NCI-H2029 (cell line): ENCODE measurements around the gene SFMBT1.

ENCODE experiments used
- DNase-seq: peaks from one replicate; lab custom pipeline; 2025; lab: John Stamatoyannopoulos, UW

The SFMBT1 gene

GRCh38 chr3:52882377-52882776 lies 163.5 kb downstream of the SFMBT1 start:
- no peak for DNase-seq

DNA sequence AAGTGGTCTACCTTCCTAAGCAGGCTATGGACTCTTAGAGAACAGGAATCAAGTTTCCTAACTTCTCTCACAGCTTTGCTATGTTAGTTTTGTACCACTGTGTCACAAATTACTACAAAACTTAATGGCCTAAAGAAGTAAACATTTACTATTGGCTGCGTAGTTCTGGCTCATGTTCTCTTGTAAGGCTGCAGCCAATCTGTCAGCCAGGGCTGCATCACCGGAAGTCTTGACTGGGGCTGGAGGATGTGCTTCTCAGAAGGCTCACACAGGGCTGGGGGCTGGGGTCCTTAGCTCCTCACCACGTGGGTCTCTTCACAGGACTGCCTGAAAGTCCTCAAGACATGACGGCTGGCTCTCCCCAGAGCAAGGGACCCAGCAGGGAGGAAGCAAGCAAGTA lies 164.0 kb downstream of the SFMBT1 start:
- no peak for DNase-seq

DNA sequence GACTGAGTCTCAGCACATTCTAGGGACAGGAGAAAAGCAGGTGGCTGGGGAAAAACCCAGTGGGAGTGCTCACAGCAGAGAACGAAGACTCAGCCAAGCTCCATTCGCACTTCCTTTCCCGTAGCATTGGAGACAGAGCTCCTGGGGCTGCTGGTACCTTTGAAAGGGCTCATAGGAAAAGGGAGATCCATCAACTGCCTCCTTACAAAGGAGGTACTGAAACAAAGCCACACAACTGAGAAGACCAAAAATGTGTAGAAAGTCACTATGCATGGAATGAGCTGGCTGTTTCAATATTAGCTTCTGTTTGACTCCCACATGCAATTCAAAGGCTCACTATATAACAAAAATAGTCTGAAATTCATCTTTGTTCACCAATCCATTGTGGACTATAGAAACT lies 165.4 kb downstream of the SFMBT1 start:
- DNase-seq = no peak

DNA sequence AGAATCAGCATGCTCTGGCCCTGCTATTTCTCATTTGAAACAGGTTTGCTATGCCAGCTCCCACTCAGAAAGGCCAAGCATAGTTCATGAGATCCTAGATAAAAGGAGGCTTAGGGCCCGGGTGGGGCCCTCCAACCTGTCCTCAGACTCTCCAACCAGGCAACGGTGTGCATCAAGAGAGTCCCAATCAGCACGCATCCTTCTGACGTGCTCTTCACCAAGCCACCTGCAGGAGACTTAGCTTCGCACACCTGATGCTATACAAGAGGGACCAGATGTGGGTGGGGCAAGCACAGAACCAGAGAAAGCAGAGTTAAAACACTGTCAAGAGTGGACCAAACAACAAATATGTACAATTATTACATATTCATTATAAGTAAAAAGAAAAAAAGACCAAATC lies 165.8 kb downstream of the SFMBT1 start:
- DNase-seq = no peak

- no peak for DNase-seq
These were observed 166.3 kb downstream of the SFMBT1 start for GRCh38 chr3:52879581-52879980.

- no peak for DNase-seq
These were observed 166.8 kb downstream of the SFMBT1 start for GRCh38 chr3:52879090-52879489.

- no peak for DNase-seq
These were observed 168.8 kb downstream of the SFMBT1 start for GRCh38 chr3:52877085-52877484.

DNA sequence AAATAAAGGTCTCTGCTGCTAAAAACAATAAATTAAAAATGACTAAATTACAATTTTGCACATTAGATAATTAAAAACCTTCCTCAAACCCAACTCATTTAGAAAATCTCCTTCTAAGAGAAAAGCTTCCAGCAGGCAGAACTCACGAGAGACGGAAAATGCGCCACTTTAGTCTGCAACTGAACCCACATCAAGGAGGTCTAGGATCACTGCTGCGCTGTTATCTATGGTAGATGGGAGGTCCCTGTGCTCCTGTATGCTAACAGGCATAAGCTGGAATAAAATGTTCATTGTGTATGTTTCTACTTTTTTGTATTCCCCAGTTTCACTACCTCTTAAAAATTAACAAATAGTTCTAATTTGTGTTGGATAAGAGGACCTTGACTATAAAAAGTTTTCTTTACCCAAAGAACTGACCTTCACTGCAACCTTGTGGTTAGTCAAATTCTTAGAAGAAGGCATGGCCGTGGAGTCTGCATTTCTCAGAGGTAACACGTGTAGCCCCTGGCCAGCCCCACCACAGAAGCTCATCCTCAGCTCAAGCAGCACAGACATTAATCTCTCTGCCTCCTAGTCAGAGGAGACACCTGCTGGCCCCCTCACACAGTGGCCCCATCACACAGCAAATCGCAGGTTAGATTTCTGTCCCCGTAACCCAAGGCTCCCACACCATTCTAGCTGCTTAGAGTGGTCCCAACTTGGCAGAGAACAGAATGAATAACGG lies 170.8 kb downstream of the SFMBT1 start:
- DNase-seq = no peak

DNA sequence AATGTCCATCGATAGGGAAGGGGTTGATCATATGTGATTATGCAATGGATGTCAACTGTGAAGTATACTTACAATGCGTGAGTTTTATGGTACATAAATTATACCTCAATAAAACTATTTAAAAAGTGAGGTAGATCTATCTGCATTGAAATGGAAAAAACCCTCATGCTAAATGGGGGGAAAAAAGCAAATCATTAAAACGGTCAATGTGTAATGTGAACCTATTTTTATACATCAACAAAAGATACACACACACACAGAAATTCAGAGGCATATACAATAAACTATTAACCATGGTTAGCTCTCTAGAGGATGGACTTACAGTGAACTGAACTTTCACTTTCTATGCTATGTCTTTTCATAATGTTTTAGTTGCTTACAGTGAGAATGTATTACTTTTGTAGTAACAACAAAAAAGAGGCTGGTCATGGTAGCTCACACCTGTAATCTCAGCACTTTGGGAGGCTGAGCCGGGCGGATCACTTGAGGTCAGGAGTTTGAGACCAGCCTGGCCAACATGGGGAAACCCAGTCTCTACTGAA lies 171.6 kb downstream of the SFMBT1 start:
- no peak for DNase-seq

DNA sequence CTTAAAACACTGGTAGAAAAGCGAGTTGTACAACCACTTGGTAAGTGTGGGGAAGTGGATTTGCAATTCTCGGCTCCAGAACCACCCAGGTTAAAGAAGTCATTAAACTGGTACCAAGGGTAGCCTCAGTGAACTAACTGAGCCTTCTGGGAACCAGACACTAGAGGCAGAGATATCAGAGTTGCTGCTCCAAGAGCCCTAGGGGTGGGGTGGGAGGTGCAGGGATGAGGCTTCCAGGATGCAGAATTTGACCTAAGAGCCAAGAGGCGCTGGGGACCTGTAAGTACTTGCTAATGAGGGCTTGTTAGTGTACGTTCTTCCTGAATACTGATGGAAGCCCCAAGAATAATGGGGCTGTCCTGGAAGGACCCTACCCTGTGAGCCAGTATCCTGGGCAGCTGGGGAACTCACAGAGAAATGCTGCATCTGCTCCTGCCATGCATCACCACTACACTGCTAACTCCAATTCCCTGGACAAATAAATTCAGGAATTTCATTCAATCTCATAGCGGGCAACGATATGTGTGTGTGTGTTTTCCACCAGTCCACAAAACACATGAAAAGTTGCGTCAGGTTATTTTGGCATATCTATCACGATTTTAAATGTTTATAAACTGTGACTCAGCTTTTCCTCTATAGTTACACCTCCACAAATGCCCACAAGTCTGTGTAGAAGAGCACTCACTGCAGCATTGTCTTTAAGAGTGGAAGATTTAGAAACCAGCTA lies 172.3 kb downstream of the SFMBT1 start:
- no peak for DNase-seq

DNA sequence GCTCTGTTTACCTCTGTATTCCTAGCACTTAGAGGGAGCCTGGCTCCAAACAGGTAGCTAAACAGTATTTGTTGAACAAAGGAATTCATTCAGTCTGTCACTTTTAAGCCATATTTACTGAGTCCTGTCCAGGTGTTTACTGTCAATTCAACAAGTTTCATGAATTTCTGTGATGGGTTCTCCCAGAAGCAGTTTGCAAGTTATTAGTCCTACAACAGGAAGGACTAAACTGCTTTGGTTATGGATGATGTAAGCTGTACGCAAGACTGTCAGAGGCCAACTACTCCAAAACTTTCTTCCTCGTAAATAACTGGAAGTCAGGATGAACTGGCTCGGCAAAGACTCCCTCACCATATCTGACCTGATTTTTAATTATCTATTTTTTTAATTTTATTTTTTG lies 173.6 kb downstream of the SFMBT1 start:
- DNase-seq = no peak

DNA sequence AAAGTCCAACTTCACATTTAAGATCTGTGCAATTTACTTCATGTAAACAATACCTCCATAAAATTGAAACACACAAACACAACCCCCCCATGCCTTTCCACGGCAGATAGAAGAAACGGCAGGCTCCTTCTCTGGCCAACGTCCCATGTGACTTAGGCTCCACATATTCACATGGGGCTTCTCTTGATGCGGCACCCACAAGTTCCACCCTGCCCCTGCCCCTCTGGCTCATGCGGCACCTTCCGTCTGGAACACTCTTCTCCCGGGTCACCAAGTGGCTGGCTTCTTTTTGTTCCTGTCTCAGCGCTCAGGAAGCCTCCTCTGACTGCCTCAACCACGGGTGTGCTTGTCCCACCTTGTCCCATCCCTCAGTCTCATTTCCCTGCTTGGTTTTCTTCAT lies 174.1 kb downstream of the SFMBT1 start:
- no peak for DNase-seq

GRCh38 chr3:52870471-52870870 lies 175.4 kb downstream of the SFMBT1 start:
- no peak for DNase-seq

DNA sequence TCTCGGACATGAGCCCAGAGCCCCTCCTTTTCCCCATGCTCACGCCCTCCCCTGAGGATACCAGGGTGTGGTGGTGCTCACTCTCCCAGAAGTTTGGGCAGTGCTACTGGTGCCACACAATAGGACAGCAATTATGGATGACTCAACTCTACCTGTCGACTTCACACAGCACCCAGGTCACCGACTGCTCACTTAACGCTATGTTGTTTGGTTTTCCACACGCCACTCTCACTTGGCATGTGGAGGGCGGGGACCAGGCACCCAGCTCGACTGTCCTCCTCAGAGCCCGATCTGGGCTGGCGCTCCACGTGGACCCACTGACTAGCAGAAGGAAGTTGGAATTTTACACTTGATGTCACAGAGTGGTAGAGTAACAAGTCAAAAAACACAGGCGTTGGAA lies 179.4 kb downstream of the SFMBT1 start:
- peak; percentile 39 for DNase-seq

- DNase-seq = no peak
These were observed 179.9 kb downstream of the SFMBT1 start for GRCh38 chr3:52865994-52866393.

- no peak for DNase-seq
These were observed 185.5 kb downstream of the SFMBT1 start for GRCh38 chr3:52860424-52860768.

DNA sequence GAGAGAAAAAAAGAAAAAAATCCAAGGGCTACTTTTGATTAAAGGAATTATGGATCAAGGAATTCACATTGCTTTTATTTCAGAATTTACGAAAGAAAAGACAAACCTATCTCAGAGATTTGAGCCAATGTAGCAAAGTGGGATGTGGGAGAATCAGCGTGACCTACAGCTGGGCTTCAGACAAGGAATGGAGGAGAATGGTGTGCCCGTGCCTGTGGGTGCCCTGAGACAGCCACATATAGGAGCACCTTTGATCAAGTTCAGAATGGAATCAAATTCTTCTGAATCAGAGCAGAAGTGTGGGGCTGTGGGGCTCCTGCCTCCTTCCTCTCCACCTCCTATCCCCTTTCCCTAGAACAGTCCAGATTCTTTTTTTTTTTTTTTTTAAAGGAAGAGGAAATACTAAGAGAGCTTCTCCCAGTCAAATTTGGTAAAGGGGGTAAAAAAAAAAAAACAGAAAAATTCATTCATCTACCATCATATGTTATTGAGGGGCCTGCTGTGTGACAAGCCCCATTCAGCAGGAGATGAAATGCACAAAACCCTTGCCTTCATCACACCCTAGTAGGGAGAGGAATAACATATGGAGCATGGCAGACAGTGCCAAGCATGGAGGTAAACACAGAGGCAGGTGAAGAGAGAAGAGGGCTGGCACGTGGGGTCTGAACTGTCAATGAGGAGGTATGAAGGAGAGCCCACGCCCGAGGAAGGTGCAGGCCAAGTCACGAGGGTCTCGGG lies 186.0 kb downstream of the SFMBT1 start:
- DNase-seq = peak; percentile 14

GRCh38 chr3:52857864-52858263 lies 188.0 kb downstream of the SFMBT1 start:
- DNase-seq = no peak

DNA sequence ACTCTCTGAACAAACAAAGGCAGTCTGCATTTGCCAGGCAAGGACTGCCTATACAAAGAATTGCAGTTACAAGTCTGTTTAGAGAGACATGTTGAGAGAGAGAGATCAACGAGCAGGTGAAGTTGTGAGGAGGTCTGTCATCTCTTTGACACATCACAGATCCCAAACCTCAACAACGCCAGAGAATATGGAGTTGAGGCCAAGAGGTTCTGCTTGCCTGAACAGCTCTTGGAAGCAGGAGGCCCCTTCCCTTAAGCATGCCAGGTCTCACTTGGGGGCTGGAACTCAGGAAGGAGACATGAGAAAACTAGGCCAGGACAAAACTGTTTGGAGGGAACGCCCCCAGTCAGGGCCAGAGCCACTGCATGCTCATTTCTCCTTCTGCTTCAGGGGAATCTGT lies 188.7 kb downstream of the SFMBT1 start:
- DNase-seq = no peak

- no peak for DNase-seq
These were observed 189.2 kb downstream of the SFMBT1 start for GRCh38 chr3:52856666-52857065.

DNA sequence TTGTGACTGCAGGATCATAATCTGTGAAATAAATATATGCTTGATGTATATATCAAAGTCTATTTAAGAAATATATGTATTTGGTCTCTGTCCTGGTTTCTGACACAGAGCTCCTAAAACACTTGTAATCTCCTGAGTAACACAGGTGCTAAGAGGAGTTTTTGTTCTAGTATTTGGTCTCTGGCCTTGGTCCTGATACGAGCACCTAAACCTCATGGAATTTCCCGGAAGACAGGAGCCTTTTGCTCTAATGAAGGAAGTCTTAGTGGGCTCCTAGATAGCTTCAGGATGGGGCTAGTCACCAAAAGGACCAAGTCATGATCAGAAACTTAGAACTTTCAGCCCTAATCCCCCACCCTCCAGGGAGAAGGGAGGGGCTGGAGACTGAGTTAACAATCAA lies 191.9 kb downstream of the SFMBT1 start:
- no peak for DNase-seq
